Lung microvascular endothelial cell (primary cell): ENCODE data around the gene ARV1. TPM values are rescaled to one million over a fixed set of nuclear protein-coding genes. Genes with fewer than 3 reads are reported as not detected.
"Not testable (repeated sequence)": the region's sequence is repeated elsewhere in the genome, so short reads cannot be mapped to it uniquely, and the experiment has no call there.

Source experiments
- DNase-seq, 2 donors: peaks; one replicate each; pipeline versions ENCODE4 v3.0.0 to v3.0.0-alpha.2; 2010; ENCODE audit warnings: low read depth in 2 of 2
- total RNA-seq: library from RNA; depleted of rRNA; stranded (reverse); fragments of >200 nt; gene quantifications from 2 replicates; pipeline ENCODE4 v1.2.1, GENCODE V29; 2014

The ARV1 gene
- total RNA-seq, 1 donor from 2014 or later = 9.5 TPM

- no peak for DNase-seq
These were observed 62.9 kb downstream of the ARV1 start for GRCh38 chr1:231041719-231042261.

DNA sequence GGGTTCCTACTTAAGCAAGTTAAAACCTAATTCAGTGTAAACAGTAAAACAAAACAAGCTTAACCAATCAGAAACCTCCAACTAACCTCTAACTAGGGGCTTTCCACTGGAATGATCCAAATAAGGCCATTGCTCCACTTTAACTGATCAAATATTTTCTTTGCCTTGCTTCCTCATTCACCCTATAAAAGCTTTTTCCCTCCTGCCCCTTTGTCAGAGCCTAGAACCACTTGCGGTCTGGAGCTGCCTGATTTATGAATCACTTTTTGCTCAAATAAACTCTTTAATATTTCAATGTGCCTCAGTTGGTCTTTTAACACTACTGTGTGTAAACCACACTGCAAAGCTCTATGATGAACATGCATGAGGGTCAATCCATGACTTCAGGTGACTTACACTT lies 65.7 kb downstream of the ARV1 start:
- no peak for DNase-seq

GRCh38 chr1:231045286-231045685 lies 66.4 kb downstream of the ARV1 start:
- no peak for DNase-seq

DNA sequence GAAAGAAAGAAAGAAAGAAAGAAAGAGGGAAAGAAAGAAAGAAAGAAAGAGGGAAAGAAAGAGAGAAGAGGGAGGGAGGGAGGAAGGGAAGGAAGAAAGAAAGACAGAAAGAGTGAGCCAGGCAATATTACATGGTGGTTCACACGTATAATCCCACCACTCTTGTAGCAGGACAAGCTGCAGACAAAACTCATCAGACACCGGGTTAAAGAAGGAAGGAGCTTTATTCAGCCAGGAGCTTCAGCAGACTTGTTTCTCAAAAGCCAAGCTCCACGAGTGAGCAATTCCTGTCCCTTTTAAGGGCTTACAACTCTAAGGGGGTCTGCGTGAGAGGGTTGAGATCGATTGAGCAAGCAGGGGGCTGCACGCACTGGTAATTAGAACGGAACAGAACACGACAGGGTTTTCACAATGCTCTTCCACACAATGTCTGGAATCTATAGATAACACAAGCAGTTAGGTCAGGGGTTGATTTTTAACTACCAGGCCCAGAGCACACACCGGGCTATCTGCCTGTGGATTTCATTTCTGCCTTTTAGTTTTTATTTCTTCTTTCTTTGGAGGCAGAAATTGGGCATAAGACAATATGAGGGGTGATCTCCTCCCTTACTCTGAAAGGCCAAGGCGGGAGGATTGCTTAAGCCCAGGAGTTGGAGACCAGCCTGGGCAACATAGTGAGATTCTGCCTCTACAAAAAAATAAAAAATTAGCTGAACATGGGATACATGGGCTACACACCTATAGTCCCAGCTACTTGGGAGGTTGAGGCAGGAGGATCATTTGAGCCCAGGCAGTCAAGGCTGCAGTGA lies 67.2 kb downstream of the ARV1 start:
- DNase-seq = not testable (repeated sequence)

DNA sequence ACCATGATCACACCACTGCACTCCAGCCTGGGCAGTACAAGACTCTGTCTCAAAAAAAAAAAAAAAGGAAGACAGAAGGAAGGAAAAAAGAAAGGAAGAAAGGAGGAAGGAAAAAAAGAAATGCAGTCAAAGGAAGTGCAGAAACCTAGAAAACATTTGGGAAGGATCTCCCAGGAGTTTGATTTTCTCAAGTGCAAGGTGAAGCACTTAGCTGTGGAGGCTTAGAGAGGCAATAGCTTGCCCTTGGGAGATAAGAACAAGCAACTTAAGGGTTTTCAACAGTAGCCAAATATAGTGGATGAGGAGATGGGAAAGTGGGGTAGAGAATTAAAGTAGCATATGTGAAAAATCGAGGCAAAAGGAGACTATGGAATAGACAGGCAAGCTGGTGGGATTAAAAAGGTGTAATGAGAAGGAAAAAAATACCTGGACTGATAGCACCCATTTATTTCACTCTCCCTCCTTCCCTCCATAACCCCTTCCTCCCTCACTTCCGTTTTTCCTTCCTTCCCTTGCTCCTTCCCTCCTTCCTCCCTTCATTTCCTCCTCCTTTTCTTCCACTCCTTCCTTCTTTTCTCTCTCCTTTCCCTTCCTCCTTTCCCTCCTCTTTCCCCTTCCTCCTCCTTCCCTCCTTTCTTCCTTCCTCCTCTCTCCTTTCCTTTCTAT lies 68.0 kb downstream of the ARV1 start:
- no peak for DNase-seq

DNA sequence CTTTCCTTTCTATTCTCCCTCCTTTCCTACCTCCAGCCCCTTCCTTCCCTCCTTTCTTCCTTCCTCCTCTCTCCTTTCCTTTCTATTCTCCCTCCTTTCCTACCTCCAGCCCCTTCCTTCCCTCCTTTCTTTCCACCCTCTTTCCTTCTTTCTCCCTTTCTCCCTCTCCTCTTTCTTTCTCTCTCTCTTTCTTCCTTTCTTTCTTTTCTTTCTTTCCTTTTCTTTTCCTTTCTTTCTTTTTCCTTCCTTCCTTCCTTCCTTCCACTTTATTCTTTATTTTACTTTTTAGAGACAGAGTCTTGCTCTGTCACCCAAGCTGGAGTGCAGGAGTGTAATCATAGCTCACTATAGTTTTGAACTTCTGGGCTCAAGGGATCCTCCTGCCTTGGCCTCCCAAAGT lies 68.6 kb downstream of the ARV1 start:
- not testable (repeated sequence) for DNase-seq

- DNase-seq = not testable (repeated sequence)
These were observed 69.5 kb downstream of the ARV1 start for GRCh38 chr1:231048419-231048818.

- DNase-seq = no peak
These were observed 70.5 kb downstream of the ARV1 start for GRCh38 chr1:231049121-231049979.

Other genes starting within 250 kb of the ARV1 start
- gene CAPN9, start 231.7 kb upstream of the ARV1 start, total RNA-seq = not detected in 2 replicates
- 15.5 and 16.1 TPM in 2 replicates for gene C1orf198, start 110.6 kb upstream of the ARV1 start, total RNA-seq
- 7.8 and 9.7 TPM in 2 replicates for gene TTC13, start 233 bp upstream of the ARV1 start, total RNA-seq
- gene FAM89A, start 61.2 kb downstream of the ARV1 start, total RNA-seq = 23.5 and 56.7 TPM in 2 replicates
- gene TRIM67, start 183.0 kb downstream of the ARV1 start, total RNA-seq = not detected in 2 replicates